ENCODE data around the gene TRABD2A. TPM values are rescaled to one million over a fixed set of nuclear protein-coding genes. Genes with fewer than 3 reads are reported as not detected.

TRABD2A gene
- total and polyA plus RNA-seq, 9 of the 15 experiments (the other 6 are each of a cell fraction or from before 2014, with no cell fraction given) = 0.07 to 0.45 (median 0.25) TPM

- in situ Hi-C loops (cut with MboI) = no loop called here
- CTCF ChIA-PET (ENCODE audit: low intra/inter-chr PET ratio) = no interaction called here
- no TSS peak for BruUV-seq (replicated peaks)
Measured at GRCh38 chr2:84805250-84805958, 75.5 kb downstream of the TRABD2A start.

GRCh38 chr2:84801811-84802210 is 79.1 kb downstream of the TRABD2A start:
- BruUV-seq (replicated peaks) = no TSS peak
- no peaks in the 10 kb centered on the region for H4K20me1 ChIP-seq (replicated peaks; ENCODE audit: control insufficient read depth, insufficient read depth, low read length)
- ChIA-PET CTCF (ENCODE audit: low intra/inter-chr PET ratio) (no interaction called here), POLR2A (no interaction called here)
- DNase-seq (ENCODE audit: extremely low read depth in 1 of 4, low spot score in 3 of 4) (no peak), FAIRE-seq (no peak), ATAC-seq (no peak)
- no peak overlapping the region for H2AFZ ChIP-seq (ENCODE audit: low read depth, low read length)
- intact Hi-C loops (cut with micrococcal nuclease) (no loop called here), in situ Hi-C loops (cut with MboI) (no loop called here)
- no peaks in the 10 kb centered on the region for H3K36me3 ChIP-seq (ENCODE audit: control insufficient read depth, insufficient read depth, low read length)
- no peak overlapping the region for H3K9ac ChIP-seq (ENCODE audit: insufficient read depth in 1 of 2, low read depth in 2 of 2, low read length in 2 of 2)
- H3K9me3 ChIP-seq (replicated peaks; ENCODE audit: control insufficient read depth, insufficient read depth, low read depth, low read length) = no peaks in the 10 kb centered on the region
- peaks cover 0 to 3% of the 10 kb centered on the region in 2 experiments; a peak in 1 of 5 replicates for H3K4me1 ChIP-seq (replicated peaks in 1 of 2; ENCODE audit: control insufficient read depth in 2 of 2, insufficient read depth in 2 of 2, low read length in 2 of 2)
- H3K79me2 ChIP-seq (ENCODE audit: control insufficient read depth, insufficient read depth, low read length) = no peaks in the 10 kb centered on the region
- H3K27ac ChIP-seq (ENCODE audit: extremely low read depth, low read depth, low read length) = no peak overlapping the region
- no peaks in the 10 kb centered on the region for H3K9me1 ChIP-seq (ENCODE audit: control insufficient read depth, insufficient read depth, low read length)
- H3K4me2 ChIP-seq (ENCODE audit: insufficient read depth, low read length) = no peak overlapping the region
- WGBS (ENCODE audit: insufficient coverage, low coverage, missing lambda C conversion rate) = 0% methylated on average over 1 of the region's 2 CpGs
- H3K27me3 ChIP-seq (ENCODE audit: control insufficient read depth in 2 of 2, insufficient read depth in 2 of 2, low read length in 2 of 2) = no peaks in the 10 kb centered on the region
- no peak for TF ChIP-seq HDGF (IDR thresholded peaks at IDR 0.05)
- H3K4me3 ChIP-seq = no peak overlapping the region

More at GRCh38 chr2:84805250-84805958, 75.5 kb downstream of the TRABD2A start:
- no peak overlapping the region for H3K9ac ChIP-seq (ENCODE audit: insufficient read depth in 1 of 2, low read depth in 2 of 2, low read length in 2 of 2)
- DNase-seq (ENCODE audit: extremely low read depth in 1 of 4, low spot score in 3 of 4) (no peak), FAIRE-seq (no peak), ATAC-seq (no peak)
- no peak overlapping the region for H2AFZ ChIP-seq (ENCODE audit: low read depth, low read length)
- H3K4me1 ChIP-seq (replicated peaks in 1 of 2; ENCODE audit: control insufficient read depth in 2 of 2, insufficient read depth in 2 of 2, low read length in 2 of 2) = peaks cover 0 to 7% of the 10 kb centered on the region in 2 experiments; a peak in 2 of 5 replicates
- no peaks in the 10 kb centered on the region for H3K36me3 ChIP-seq (ENCODE audit: control insufficient read depth, insufficient read depth, low read length)
- 0% methylated on average over 1 of the region's 1 CpG for WGBS (ENCODE audit: insufficient coverage, low coverage, missing lambda C conversion rate)
- no peak overlapping the region for H3K4me3 ChIP-seq
- H3K9me3 ChIP-seq (replicated peaks; ENCODE audit: control insufficient read depth, insufficient read depth, low read depth, low read length) = no peaks in the 10 kb centered on the region
- H3K27ac ChIP-seq (ENCODE audit: extremely low read depth, low read depth, low read length) = no peak overlapping the region
- TF ChIP-seq MAFG (tag; conservative IDR thresholded peaks at IDR 0.05) (peak; percentile 59), ZNF57 (CRISPR knock-in tag; IDR thresholded peaks at IDR 0.05) (no peak), NEUROD1 (IDR thresholded peaks at IDR 0.05; ENCODE audit: borderline replicate concordance, low read depth, low read length, partially characterized antibody) (no peak), ZNF316 (IDR thresholded peaks at IDR 0.05) (peak; percentile 54), ETV1 (tag; conservative IDR thresholded peaks at IDR 0.05; ENCODE audit: low read depth) (no peak), C11orf30 (IDR thresholded peaks at IDR 0.05; ENCODE audit: low read depth) (peak; percentile 46), CEBPG (CRISPR knock-in tag; IDR thresholded peaks at IDR 0.05) (no peak), CEBPG (tag; conservative IDR thresholded peaks at IDR 0.05 in 1 of 2, IDR thresholded peaks at IDR 0.05 in 1 of 2) (no peak), ZBED1 (IDR thresholded peaks at IDR 0.05) (no peak), RNF2 (IDR thresholded peaks at IDR 0.05) (no peak)
- H3K27me3 ChIP-seq (ENCODE audit: control insufficient read depth in 2 of 2, insufficient read depth in 2 of 2, low read length in 2 of 2) = no peaks in the 10 kb centered on the region
- intact Hi-C loops (cut with micrococcal nuclease) = no loop called here
- H3K79me2 ChIP-seq (ENCODE audit: control insufficient read depth, insufficient read depth, low read length) = no peaks in the 10 kb centered on the region
- H3K4me2 ChIP-seq (ENCODE audit: insufficient read depth, low read length) = no peak overlapping the region
- no peaks in the 10 kb centered on the region for H4K20me1 ChIP-seq (replicated peaks; ENCODE audit: control insufficient read depth, insufficient read depth, low read length)
- H3K9me1 ChIP-seq (ENCODE audit: control insufficient read depth, insufficient read depth, low read length) = no peaks in the 10 kb centered on the region
- POLR2A ChIA-PET = interaction anchor here (0.6 kb wide), 1 partner anchor 72 kb away, joined by 3 read pairs; no protein-coding TSS in a partner anchor
